Calu3 (cell line): ENCODE measurements around the gene SLC16A1. TPM values are rescaled to one million over a fixed set of nuclear protein-coding genes. Genes with fewer than 3 reads are reported as not detected.

Experiments used
- BruUV-seq: library from RNA; stranded (reverse); fragments of 400-500 nt; replicated peaks from 2 replicates; lab custom pipeline; 2021; lab: Mats Ljungman, UMichigan
- CTCF ChIA-PET: fragments of 300-600 bp; sonication (Branson Sonifier 250); formaldehyde crosslinking; loops from one replicate; lab custom pipeline; 2022; ENCODE audit warnings: antibody characterized with exemption; lab: Charles Lee
- DNase-seq: peaks from one replicate; pipeline ENCODE4 v3.0.0; 2022
- H3K27ac Mint-ChIP-seq: one replicate; pipeline ENCODE4 v1.8.0; 2022; ENCODE audit warnings: mixed read lengths; ENCODE audit not compliant: unreplicated experiment
- H3K27me3 Mint-ChIP-seq: one replicate; pipeline ENCODE4 v1.8.0; 2022; ENCODE audit warnings: mixed read lengths; ENCODE audit not compliant: unreplicated experiment
- H3K36me3 Mint-ChIP-seq: one replicate; pipeline ENCODE4 v1.8.0; 2022; ENCODE audit warnings: mild to moderate bottlenecking, moderate library complexity, mixed read lengths; ENCODE audit not compliant: insufficient read depth, unreplicated experiment
- H3K4me1 Mint-ChIP-seq: one replicate; pipeline ENCODE4 v1.8.0; 2022; ENCODE audit warnings: mild to moderate bottlenecking, low read depth, mixed read lengths; ENCODE audit not compliant: unreplicated experiment
- H3K4me3 Mint-ChIP-seq: one replicate; pipeline ENCODE4 v1.8.0; 2022; ENCODE audit warnings: mild to moderate bottlenecking, low read depth, moderate library complexity, mixed read lengths; ENCODE audit not compliant: unreplicated experiment
- H3K9me3 Mint-ChIP-seq: one replicate; pipeline ENCODE4 v1.8.0; 2022; ENCODE audit warnings: low read depth, mixed read lengths; ENCODE audit not compliant: unreplicated experiment
- intact Hi-C: fragments of 100-400 bp; cut with micrococcal nuclease; formaldehyde crosslinking; loops from one replicate; pipeline ENCODE4 v1.10.0; 2022; ENCODE audit not compliant: unreplicated experiment
- total RNA-seq: library from RNA; stranded (reverse); gene quantifications from 2 replicates; pipeline ENCODE4 v1.2.3, GENCODE V29; 2022
- TF ChIP-seq, protein P1 (sequence below): fragments of 200-600 bp; IDR thresholded peaks from one replicate; pipeline ENCODE4 v1.8.0; 2022; ENCODE audit warnings: antibody characterized with exemption; ENCODE audit not compliant: unreplicated experiment

SLC16A1 gene
- total RNA-seq, 1 experiment from 2014 or later = 59.2 TPM

DNA sequence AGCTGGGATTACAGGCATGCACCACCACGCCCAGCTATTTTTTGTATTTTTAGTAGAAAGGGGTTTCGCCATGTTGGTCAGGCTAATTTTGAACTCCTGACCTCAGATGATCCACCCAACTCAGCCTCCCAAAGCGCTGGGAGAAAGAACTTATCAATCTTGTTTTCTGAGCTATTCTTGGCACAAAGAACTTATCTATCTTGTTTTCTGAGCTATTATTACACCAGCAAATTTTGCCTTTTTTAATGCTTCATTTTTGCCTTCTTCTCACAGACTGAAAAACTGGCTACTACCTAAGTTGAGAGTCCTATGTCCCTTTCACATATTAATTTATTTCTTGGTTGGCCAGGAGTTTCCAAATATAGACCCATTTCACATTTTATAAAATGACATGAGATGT is 9.3 kb downstream of the SLC16A1 start:
- BruUV-seq = no TSS peak
- intact Hi-C loops = no loop called here
- no peak for DNase-seq
- H3K4me1 Mint-ChIP-seq = no peaks in the 10 kb centered on the region
- TF ChIP-seq, protein P1, sequence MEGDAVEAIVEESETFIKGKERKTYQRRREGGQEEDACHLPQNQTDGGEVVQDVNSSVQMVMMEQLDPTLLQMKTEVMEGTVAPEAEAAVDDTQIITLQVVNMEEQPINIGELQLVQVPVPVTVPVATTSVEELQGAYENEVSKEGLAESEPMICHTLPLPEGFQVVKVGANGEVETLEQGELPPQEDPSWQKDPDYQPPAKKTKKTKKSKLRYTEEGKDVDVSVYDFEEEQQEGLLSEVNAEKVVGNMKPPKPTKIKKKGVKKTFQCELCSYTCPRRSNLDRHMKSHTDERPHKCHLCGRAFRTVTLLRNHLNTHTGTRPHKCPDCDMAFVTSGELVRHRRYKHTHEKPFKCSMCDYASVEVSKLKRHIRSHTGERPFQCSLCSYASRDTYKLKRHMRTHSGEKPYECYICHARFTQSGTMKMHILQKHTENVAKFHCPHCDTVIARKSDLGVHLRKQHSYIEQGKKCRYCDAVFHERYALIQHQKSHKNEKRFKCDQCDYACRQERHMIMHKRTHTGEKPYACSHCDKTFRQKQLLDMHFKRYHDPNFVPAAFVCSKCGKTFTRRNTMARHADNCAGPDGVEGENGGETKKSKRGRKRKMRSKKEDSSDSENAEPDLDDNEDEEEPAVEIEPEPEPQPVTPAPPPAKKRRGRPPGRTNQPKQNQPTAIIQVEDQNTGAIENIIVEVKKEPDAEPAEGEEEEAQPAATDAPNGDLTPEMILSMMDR = no peak
- no peak overlapping the region for H3K4me3 Mint-ChIP-seq
- H3K9me3 Mint-ChIP-seq = no peaks in the 10 kb centered on the region
- CTCF ChIA-PET = interaction anchor here (0.8 kb wide), 1 partner anchor 8 kb away, joined by 3 read pairs; no protein-coding TSS in a partner anchor
- no peaks in the 10 kb centered on the region for H3K36me3 Mint-ChIP-seq
- no peak overlapping the region for H3K27ac Mint-ChIP-seq
- H3K27me3 Mint-ChIP-seq = no peaks in the 10 kb centered on the region

DNA sequence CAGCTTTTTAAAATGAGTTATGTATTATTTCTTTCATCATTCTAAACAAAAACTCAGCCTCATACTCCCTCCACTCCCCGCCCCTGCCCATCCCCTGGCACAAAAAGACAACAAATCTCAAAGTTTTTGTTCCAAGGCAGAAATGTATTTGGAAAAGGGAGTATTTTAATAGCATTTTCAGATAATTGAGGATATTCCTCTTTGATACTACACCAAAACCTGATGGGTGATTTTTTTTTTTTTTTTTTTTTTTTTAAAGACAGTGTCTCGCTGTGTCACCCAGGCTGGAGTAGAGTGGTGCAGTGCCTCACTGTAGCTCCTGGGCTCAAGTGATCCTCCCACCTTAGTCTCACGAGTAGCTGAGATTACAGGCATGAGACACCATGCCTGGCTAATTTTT is 16.2 kb downstream of the SLC16A1 start:
- CTCF ChIA-PET = interaction anchor here (0.6 kb wide), 1 partner anchor 10 kb away, joined by 3 read pairs; no protein-coding TSS in a partner anchor
- H3K9me3 Mint-ChIP-seq = no peaks in the 10 kb centered on the region
- no peaks in the 10 kb centered on the region for H3K27me3 Mint-ChIP-seq
- H3K4me3 Mint-ChIP-seq = no peak overlapping the region
- TF ChIP-seq, protein P1 = no peak
- no peaks in the 10 kb centered on the region for H3K36me3 Mint-ChIP-seq
- BruUV-seq = no TSS peak
- H3K27ac Mint-ChIP-seq = no peak overlapping the region
- no peak for DNase-seq
- peaks cover 23% of the 10 kb centered on the region for H3K4me1 Mint-ChIP-seq
- intact Hi-C loops = no loop called here

- no peak overlapping the region for H3K4me3 Mint-ChIP-seq
- DNase-seq = no peak
- CTCF ChIA-PET = interaction anchor here (0.8 to 1.6 kb wide), 3 partner anchors 8 to 948 kb away, joined by 3 to 4 read pairs (median 3); partner anchors contain the start of gene SLC16A1
- TF ChIP-seq, protein P1 = no peak
- H3K9me3 Mint-ChIP-seq = no peaks in the 10 kb centered on the region
- no TSS peak for BruUV-seq
- peaks cover 32% of the 10 kb centered on the region for H3K4me1 Mint-ChIP-seq
- no peaks in the 10 kb centered on the region for H3K36me3 Mint-ChIP-seq
- H3K27me3 Mint-ChIP-seq = no peaks in the 10 kb centered on the region
- intact Hi-C loops = no loop called here
- H3K27ac Mint-ChIP-seq = peak overlapping the region; percentile 61
These were observed 17.8 kb downstream of the SLC16A1 start for GRCh38 chr1:112938210-112938609.

DNA sequence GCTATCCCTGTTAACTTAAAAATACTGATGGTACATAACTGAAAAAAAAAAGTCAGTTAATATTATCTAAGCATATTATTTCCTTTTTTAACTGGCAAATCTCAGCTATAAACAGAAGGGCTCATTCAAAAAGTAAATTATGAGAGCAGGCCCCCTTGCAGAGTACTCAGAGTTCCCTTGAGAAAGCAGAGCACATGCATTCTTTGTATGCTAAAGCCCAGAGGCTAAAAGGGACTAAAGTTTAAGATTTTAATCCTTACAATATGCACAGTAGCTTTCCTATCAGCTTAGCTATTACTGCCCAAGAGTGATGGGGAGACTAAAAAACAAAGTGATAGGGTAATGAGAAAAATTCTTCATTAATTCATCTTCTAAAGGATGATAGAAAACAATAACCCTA is 18.5 kb downstream of the SLC16A1 start:
- H3K9me3 Mint-ChIP-seq = no peaks in the 10 kb centered on the region
- H3K4me1 Mint-ChIP-seq = peaks cover 32% of the 10 kb centered on the region
- TF ChIP-seq, protein P1 = no peak
- CTCF ChIA-PET = interaction anchor here (0.8 to 1.6 kb wide), 2 partner anchors 19 to 949 kb away, joined by 3 to 4 read pairs; partner anchors contain the start of gene SLC16A1
- DNase-seq = no peak
- no TSS peak for BruUV-seq
- peak overlapping the region; percentile 61 for H3K27ac Mint-ChIP-seq
- H3K36me3 Mint-ChIP-seq = no peaks in the 10 kb centered on the region
- H3K4me3 Mint-ChIP-seq = no peak overlapping the region
- no peaks in the 10 kb centered on the region for H3K27me3 Mint-ChIP-seq
- intact Hi-C loops = loop anchor here (2.0 kb wide), 1 partner anchor 17 kb away; no protein-coding TSS in a partner anchor
